Neural cell (in vitro differentiated cells): ENCODE data around the gene SIRPG. TPM values are rescaled to one million over a fixed set of nuclear protein-coding genes. Genes with fewer than 3 reads are reported as not detected.

Experiments used
- H2AFZ ChIP-seq: fragments of 200-600, 300-800 bp; sonication (generic), shearing (Covaris generic); 2 replicates; pipeline ENCODE4 v1.6.0; 2014; ENCODE audit warnings: low read depth, mild to moderate bottlenecking, antibody characterized with exemption, low read length, moderate library complexity
- H3F3A ChIP-seq: fragments of 200-600 bp; shearing (Covaris generic); 2 replicates; pipeline ENCODE4 v1.6.1; 2016; ENCODE audit warnings: mild to moderate bottlenecking, moderate library complexity, mixed read lengths, antibody characterized with exemption, low read length; ENCODE audit not compliant: insufficient read depth, poor library complexity, severe bottlenecking
- H3K27ac ChIP-seq: fragments of 200-600, 300-800 bp; sonication (generic), shearing (Covaris generic); 2 replicates; pipeline ENCODE4 v1.5.1; 2014; ENCODE audit warnings: mild to moderate bottlenecking, low read length, moderate library complexity
- H3K27me3 ChIP-seq: fragments of 300-800, 200-600 bp; sonication (generic), shearing (Covaris generic); 2 replicates; pipeline ENCODE4 v1.6.0; 2014; ENCODE audit warnings: mild to moderate bottlenecking, low read depth, low read length, moderate library complexity; ENCODE audit not compliant: insufficient read depth
- H3K36me3 ChIP-seq: fragments of 300-800, 200-600 bp; sonication (generic), shearing (Covaris generic); 2 replicates; pipeline ENCODE4 v1.5.1; 2014; ENCODE audit warnings: mild to moderate bottlenecking, antibody characterized with exemption, low read length, moderate library complexity; ENCODE audit not compliant: insufficient read depth
- H3K4me2 ChIP-seq: fragments of 300-800, 200-600 bp; sonication (generic), shearing (Covaris generic); 2 replicates; pipeline ENCODE4 v1.6.0; 2014; ENCODE audit warnings: mild to moderate bottlenecking, low read length
- H3K4me3 ChIP-seq: fragments of 300-800, 200-600 bp; sonication (generic), shearing (Covaris generic); 2 replicates; pipeline ENCODE4 v1.5.1; 2014; ENCODE audit warnings: mild to moderate bottlenecking, low read length, moderate library complexity
- H3K79me2 ChIP-seq: fragments of 200-600 bp; shearing (Covaris generic); replicated peaks from 2 replicates; pipeline ENCODE4 v1.6.0; 2014; ENCODE audit warnings: mild to moderate bottlenecking, low read length, moderate library complexity; ENCODE audit not compliant: insufficient read depth
- H3K9ac ChIP-seq: fragments of 300-800, 200-600 bp; sonication (generic), shearing (Covaris generic); 2 replicates; pipeline ENCODE4 v1.6.1; 2016; ENCODE audit warnings: mild to moderate bottlenecking, low read length, mixed read lengths
- H3K9me2 ChIP-seq: fragments of 200-600 bp; shearing (Covaris generic); 2 replicates; pipeline ENCODE4 v1.6.1; 2016; ENCODE audit warnings: mild to moderate bottlenecking, low read length, mixed read lengths; ENCODE audit not compliant: insufficient read depth
- H3K9me3 ChIP-seq: fragments of 200-600, 300-800 bp; sonication (generic), shearing (Covaris generic); 2 replicates; pipeline ENCODE4 v1.6.1; 2016; ENCODE audit warnings: mild to moderate bottlenecking, mixed run types, low read length, moderate library complexity, mixed read lengths
- H4K20me1 ChIP-seq: fragments of 200-600 bp; shearing (Covaris generic); 2 replicates; pipeline ENCODE4 v1.6.1; 2016; ENCODE audit warnings: mild to moderate bottlenecking, mixed run types; ENCODE audit not compliant: insufficient read depth
- EP300 ChIP-seq: fragments of 450-650 bp; conservative IDR thresholded peaks from 2 replicates; pipeline ENCODE4 v1.6.1; 2014; ENCODE audit warnings: antibody characterized with exemption, mild to moderate bottlenecking, moderate library complexity; ENCODE audit not compliant: poor library complexity, severe bottlenecking
- EZH2 ChIP-seq: fragments of 200-600, 300-800 bp; shearing (Covaris generic), sonication (generic); IDR thresholded peaks from 2 replicates; pipeline ENCODE4 v1.6.1; 2014; ENCODE audit warnings: antibody characterized with exemption, low read length, borderline replicate concordance, mild to moderate bottlenecking; ENCODE audit not compliant: insufficient read depth, poor library complexity, severe bottlenecking
- MXI1 ChIP-seq: fragments of 450-650 bp; conservative IDR thresholded peaks from 2 replicates; pipeline ENCODE4 v1.6.1; 2014; ENCODE audit warnings: antibody characterized with exemption, mild to moderate bottlenecking; ENCODE audit not compliant: poor library complexity, severe bottlenecking
- POLR2AphosphoS5 ChIP-seq: IDR thresholded peaks from 2 replicates; pipeline ENCODE4 v1.6.1; 2012
- RAD21 ChIP-seq: fragments of 450-650 bp; conservative IDR thresholded peaks from 2 replicates; pipeline ENCODE4 v1.6.1; 2014; ENCODE audit warnings: antibody characterized with exemption, mild to moderate bottlenecking, moderate library complexity
- SMC3 ChIP-seq: fragments of 450-650 bp; conservative IDR thresholded peaks from 2 replicates; pipeline ENCODE4 v1.6.1; 2014; ENCODE audit warnings: antibody characterized with exemption, mild to moderate bottlenecking, moderate library complexity; ENCODE audit not compliant: poor library complexity
- TAF1 ChIP-seq: IDR thresholded peaks from 2 replicates; pipeline ENCODE4 v1.6.1; 2012; ENCODE audit warnings: low read depth
- polyA plus RNA-seq: library from polyadenylated mRNA; depleted of rRNA; stranded (reverse); fragments of >200 nt; gene quantifications from 2 replicates; pipeline ENCODE4 v1.2.3, GENCODE V29; 2014
- TF ChIP-seq, protein P1 (sequence below): IDR thresholded peaks from 2 replicates; pipeline ENCODE4 v1.6.1; 2012; ENCODE audit warnings: borderline replicate concordance
- TF ChIP-seq, protein P2 (sequence below): fragments of 450-650 bp; IDR thresholded peaks from 2 replicates; pipeline ENCODE4 v1.5.1; 2014; ENCODE audit warnings: antibody characterized with exemption, mild to moderate bottlenecking, moderate library complexity; ENCODE audit not compliant: poor library complexity, severe bottlenecking

Gene SIRPG
- polyA plus RNA-seq, 1 donor from 2014 or later, result not detected

DNA sequence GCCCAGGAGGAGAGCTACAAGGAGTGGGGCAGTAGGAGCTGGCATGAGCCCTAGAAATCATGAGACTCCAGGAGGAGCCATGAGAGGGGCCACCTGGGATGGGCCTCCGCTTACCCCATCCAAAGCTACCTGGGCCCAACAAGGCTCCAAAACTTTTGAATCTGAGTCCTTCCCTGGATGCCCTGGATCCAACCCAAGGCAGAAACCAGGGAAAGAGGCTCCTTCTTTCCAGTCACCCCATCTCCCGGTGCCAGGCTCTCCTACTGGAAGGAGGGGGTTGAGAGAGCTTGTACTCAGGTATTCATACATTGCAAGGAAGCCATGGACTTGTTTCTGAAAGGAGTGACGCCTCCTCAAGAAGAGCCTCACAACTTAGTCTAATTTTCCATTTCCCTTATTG is 7.8 kb upstream of the SIRPG start:
- no peak overlapping the region for H3K4me3 ChIP-seq
- TF ChIP-seq, protein P1, sequence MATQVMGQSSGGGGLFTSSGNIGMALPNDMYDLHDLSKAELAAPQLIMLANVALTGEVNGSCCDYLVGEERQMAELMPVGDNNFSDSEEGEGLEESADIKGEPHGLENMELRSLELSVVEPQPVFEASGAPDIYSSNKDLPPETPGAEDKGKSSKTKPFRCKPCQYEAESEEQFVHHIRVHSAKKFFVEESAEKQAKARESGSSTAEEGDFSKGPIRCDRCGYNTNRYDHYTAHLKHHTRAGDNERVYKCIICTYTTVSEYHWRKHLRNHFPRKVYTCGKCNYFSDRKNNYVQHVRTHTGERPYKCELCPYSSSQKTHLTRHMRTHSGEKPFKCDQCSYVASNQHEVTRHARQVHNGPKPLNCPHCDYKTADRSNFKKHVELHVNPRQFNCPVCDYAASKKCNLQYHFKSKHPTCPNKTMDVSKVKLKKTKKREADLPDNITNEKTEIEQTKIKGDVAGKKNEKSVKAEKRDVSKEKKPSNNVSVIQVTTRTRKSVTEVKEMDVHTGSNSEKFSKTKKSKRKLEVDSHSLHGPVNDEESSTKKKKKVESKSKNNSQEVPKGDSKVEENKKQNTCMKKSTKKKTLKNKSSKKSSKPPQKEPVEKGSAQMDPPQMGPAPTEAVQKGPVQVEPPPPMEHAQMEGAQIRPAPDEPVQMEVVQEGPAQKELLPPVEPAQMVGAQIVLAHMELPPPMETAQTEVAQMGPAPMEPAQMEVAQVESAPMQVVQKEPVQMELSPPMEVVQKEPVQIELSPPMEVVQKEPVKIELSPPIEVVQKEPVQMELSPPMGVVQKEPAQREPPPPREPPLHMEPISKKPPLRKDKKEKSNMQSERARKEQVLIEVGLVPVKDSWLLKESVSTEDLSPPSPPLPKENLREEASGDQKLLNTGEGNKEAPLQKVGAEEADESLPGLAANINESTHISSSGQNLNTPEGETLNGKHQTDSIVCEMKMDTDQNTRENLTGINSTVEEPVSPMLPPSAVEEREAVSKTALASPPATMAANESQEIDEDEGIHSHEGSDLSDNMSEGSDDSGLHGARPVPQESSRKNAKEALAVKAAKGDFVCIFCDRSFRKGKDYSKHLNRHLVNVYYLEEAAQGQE, result no peak
- no peak for TF ChIP-seq SMC3
- H3K9me3 ChIP-seq, result no peaks in the 10 kb centered on the region
- H3K9me2 ChIP-seq, result no peaks in the 10 kb centered on the region
- no peaks in the 10 kb centered on the region for H4K20me1 ChIP-seq
- H2AFZ ChIP-seq, result no peak overlapping the region
- H3K27ac ChIP-seq, result no peak overlapping the region
- no peak overlapping the region for H3K9ac ChIP-seq
- no peaks in the 10 kb centered on the region for H3F3A ChIP-seq
- H3K79me2 ChIP-seq, result no peaks in the 10 kb centered on the region
- H3K36me3 ChIP-seq, result no peaks in the 10 kb centered on the region
- H3K27me3 ChIP-seq, result no peaks in the 10 kb centered on the region
- no peak overlapping the region for H3K4me2 ChIP-seq

DNA sequence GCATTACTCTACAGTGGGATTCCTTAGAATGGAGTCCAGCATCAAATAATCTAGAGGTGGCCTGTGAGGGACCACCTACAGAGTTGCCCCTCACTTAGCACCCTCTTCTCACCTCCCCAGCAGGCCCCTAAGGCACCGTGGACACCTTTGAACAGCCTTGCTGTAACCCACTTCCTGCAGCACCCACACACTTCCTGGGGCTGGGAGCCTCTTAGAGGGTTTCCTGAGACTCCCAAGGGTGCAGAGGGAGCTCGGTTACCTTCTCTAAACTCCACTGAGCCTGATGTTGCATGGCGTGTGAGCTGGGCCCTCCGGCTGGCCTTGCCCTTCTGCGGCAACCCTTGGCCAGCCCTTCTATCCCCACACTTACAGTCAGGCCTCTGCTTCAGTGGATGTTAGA is 7.3 kb upstream of the SIRPG start:
- Histone ChIP-seq H3K4me3 (no peak overlapping the region), H3F3A (no peaks in the 10 kb centered on the region), H3K36me3 (no peaks in the 10 kb centered on the region), H3K9ac (no peak overlapping the region), H3K79me2 (no peaks in the 10 kb centered on the region), H3K9me3 (no peaks in the 10 kb centered on the region), H3K27me3 (no peaks in the 10 kb centered on the region), H3K27ac (no peak overlapping the region), H2AFZ (no peak overlapping the region), H3K9me2 (no peaks in the 10 kb centered on the region), H4K20me1 (no peaks in the 10 kb centered on the region), H3K4me2 (no peak overlapping the region)
- TF ChIP-seq SMC3 (no peak), RAD21 (no peak), MXI1 (no peak), EZH2 (no peak), EP300 (no peak), POLR2AphosphoS5 (no peak), TAF1 (no peak)
- TF ChIP-seq, protein P2, sequence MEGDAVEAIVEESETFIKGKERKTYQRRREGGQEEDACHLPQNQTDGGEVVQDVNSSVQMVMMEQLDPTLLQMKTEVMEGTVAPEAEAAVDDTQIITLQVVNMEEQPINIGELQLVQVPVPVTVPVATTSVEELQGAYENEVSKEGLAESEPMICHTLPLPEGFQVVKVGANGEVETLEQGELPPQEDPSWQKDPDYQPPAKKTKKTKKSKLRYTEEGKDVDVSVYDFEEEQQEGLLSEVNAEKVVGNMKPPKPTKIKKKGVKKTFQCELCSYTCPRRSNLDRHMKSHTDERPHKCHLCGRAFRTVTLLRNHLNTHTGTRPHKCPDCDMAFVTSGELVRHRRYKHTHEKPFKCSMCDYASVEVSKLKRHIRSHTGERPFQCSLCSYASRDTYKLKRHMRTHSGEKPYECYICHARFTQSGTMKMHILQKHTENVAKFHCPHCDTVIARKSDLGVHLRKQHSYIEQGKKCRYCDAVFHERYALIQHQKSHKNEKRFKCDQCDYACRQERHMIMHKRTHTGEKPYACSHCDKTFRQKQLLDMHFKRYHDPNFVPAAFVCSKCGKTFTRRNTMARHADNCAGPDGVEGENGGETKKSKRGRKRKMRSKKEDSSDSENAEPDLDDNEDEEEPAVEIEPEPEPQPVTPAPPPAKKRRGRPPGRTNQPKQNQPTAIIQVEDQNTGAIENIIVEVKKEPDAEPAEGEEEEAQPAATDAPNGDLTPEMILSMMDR, result no peak
- TF ChIP-seq, protein P1, result no peak
